Stimulated activated naive CD8-positive, alpha-beta T cell treated with anti-CD3 and anti-CD28 coated beads, Interleukin-15, Interleukin-2, amounts not matched to agents 100 ng/mL and 50 ng/mL, for 24 hours (primary cell): ENCODE measurements around the gene MED9.

Experiments used
- H3K27ac Mint-ChIP-seq: one replicate; pipeline ENCODE4 v1.8.0; 2021; ENCODE audit warnings: mild to moderate bottlenecking, mixed read lengths
- H3K27me3 Mint-ChIP-seq: one replicate; pipeline ENCODE4 v1.8.0; 2021; ENCODE audit warnings: mixed read lengths
- H3K36me3 Mint-ChIP-seq: one replicate; pipeline ENCODE4 v1.8.0; 2021; ENCODE audit warnings: low read depth, mixed read lengths
- H3K4me1 Mint-ChIP-seq: one replicate; pipeline ENCODE4 v1.8.0; 2021; ENCODE audit warnings: low read depth, mixed read lengths
- H3K4me3 Mint-ChIP-seq: one replicate; pipeline ENCODE4 v1.8.0; 2021; ENCODE audit warnings: mild to moderate bottlenecking, mixed read lengths
- H3K9me3 Mint-ChIP-seq: one replicate; pipeline ENCODE4 v1.8.0; 2021; ENCODE audit warnings: mixed read lengths

MED9 gene

GRCh38 chr17:17492085-17492484 lies 15.3 kb downstream of the MED9 start:
- no peak overlapping the region for H3K27ac Mint-ChIP-seq
- H3K36me3 Mint-ChIP-seq = peaks cover 43% of the 10 kb centered on the region
- H3K9me3 Mint-ChIP-seq = no peaks in the 10 kb centered on the region
- no peak overlapping the region for H3K4me3 Mint-ChIP-seq
- peaks cover 28% of the 10 kb centered on the region for H3K4me1 Mint-ChIP-seq
- peaks cover 13% of the 10 kb centered on the region for H3K27me3 Mint-ChIP-seq

DNA sequence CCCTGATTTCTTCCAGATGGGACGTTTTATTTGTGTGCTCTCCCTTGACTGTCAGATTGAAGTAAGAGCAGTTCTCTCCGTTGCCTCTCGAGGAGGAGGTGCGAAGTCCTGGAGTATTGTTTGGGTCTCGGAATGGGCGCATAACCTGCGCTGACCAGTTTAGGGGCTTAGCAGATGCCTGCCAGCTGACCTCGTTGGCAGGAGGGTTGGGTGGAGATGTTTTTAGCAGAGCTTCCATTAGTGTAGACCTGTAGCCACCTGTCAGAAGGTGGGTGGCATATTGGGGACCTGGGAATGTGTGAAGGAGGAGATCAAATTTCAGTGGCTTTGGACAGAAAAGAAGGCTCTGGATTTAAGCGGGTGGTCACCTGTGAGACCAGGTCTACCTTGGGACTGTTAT lies 15.8 kb downstream of the MED9 start:
- H3K9me3 Mint-ChIP-seq = no peaks in the 10 kb centered on the region
- H3K4me3 Mint-ChIP-seq = no peak overlapping the region
- H3K27me3 Mint-ChIP-seq = peaks cover 13% of the 10 kb centered on the region
- peaks cover 27% of the 10 kb centered on the region for H3K4me1 Mint-ChIP-seq
- no peak overlapping the region for H3K27ac Mint-ChIP-seq
- peaks cover 38% of the 10 kb centered on the region for H3K36me3 Mint-ChIP-seq

DNA sequence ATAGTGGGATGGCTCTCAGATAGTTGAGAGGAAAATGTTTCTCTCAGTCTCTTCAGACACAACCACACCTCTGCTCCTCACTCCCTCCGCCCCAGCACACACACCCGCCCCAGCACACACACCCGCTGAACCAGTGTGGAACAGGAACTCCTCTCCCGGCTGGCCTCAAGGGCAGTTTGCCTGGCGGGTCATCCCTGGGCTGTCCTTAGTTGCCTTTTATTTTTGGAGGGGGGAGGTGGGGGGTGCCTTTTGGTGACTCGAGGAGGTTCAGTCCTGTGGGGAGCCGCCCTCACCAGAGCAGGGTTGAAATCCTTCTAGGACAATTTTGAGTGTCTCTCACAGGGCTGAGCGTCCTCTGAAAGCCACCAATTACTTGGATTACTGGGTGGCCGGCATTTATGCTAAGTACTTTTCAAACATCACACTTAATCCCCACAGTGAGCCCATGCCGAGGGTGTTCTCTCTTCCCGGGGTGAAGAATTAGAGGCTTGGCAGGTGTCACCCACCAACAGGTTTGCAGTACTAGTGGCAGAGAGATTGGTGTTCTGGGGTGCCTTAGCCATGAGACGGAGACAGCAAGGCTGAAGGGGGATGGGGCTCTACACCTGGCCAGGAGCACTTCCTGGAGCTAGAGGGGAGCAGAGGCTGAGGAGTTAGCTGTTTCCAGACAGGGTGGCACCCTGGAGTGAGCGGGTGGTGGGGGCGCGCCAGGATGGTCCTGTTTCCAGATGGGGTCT lies 16.6 kb downstream of the MED9 start:
- Mint-ChIP-seq H3K4me1 (peaks cover 21% of the 10 kb centered on the region), H3K27ac (no peak overlapping the region), H3K36me3 (peaks cover 31% of the 10 kb centered on the region), H3K4me3 (no peak overlapping the region), H3K27me3 (peaks cover 13% of the 10 kb centered on the region), H3K9me3 (no peaks in the 10 kb centered on the region)

DNA sequence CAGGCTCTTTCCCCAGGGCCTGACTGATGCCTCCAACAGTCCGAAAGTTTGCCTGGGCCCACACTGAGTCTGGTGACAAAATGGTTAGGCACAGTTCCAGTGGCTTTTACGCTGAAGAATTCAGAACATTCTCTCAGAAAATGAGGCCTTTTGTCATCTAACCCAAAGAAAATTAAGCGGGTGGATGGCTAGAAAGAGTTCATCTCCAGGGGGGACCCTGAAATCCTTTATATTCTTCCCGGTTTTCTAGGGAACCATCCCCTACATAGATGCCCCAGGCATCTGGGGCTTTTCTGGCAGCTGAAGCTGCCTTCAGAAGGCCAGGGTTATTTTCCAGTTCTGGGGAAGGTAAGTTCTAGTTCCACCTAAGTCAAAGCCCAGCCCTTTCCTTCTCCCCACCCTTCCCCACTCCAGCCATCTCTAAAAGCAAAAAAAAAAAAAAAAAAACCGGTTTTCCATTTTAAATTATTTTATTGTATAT lies 17.2 kb downstream of the MED9 start:
- Mint-ChIP-seq H3K4me1 (peaks cover 17% of the 10 kb centered on the region), H3K36me3 (peaks cover 26% of the 10 kb centered on the region), H3K4me3 (no peak overlapping the region), H3K27ac (no peak overlapping the region), H3K9me3 (no peaks in the 10 kb centered on the region), H3K27me3 (peaks cover 13% of the 10 kb centered on the region)

DNA sequence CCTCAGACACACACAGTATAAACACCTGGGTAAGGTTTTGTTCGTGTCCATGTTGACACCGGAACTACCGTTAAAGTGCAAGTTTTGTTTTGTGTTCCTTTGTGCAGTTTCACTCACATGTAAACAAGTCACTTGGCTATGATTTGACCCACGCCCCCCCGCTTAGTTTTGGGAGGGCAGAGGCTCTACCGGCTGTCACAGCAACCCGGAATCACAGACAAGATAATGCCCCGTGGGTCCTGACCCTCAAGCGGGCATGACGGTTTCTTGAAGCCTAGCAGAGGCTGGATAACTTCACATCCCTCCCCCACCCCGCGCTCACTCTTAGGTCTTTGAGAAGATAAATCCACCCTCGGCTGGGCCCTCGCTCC lies 17.7 kb downstream of the MED9 start:
- H3K27me3 Mint-ChIP-seq = peaks cover 13% of the 10 kb centered on the region
- H3K9me3 Mint-ChIP-seq = no peaks in the 10 kb centered on the region
- peaks cover 23% of the 10 kb centered on the region for H3K36me3 Mint-ChIP-seq
- peaks cover 17% of the 10 kb centered on the region for H3K4me1 Mint-ChIP-seq
- H3K4me3 Mint-ChIP-seq = no peak overlapping the region
- no peak overlapping the region for H3K27ac Mint-ChIP-seq

- Mint-ChIP-seq H3K4me1 (peaks cover 17% of the 10 kb centered on the region), H3K36me3 (peaks cover 18% of the 10 kb centered on the region), H3K9me3 (no peaks in the 10 kb centered on the region), H3K4me3 (peak overlapping the region; percentile 74), H3K27ac (no peak overlapping the region), H3K27me3 (peaks cover 13% of the 10 kb centered on the region)
Observed at GRCh38 chr17:17494870-17495535, 18.2 kb downstream of the MED9 start.

DNA sequence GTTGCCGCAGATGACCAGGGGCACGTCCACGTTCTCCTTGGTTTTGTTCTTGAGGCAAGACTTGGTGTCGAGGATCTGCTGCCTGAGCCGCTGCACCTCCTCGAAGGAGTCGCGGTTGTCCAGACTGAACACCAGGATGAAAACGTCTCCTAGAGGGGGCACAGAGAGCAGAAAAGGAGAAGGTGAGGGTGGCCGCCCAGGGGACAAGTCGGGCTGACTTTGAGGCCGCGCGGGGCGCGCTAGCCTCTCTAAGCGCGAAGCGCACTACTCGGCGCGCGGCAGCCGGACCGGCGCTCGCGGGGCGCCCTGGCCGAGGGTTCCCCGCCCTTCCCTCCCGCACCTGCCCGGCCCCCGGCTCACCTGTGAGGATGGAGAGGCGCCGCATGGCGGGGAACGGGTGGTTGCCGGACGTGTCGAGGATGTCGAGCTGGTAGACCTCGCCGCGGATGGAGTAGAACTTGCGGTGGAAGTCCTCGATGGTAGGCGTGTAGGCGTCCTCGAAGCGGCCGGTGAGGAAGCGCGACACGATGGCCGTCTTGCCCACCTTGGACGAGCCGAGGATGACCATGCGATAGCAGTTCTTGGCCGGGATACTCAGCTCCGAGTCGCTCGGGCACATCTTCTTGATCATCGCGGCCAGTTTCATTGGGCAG lies 18.9 kb downstream of the MED9 start:
- Mint-ChIP-seq H3K9me3 (no peaks in the 10 kb centered on the region), H3K4me1 (peaks cover 17% of the 10 kb centered on the region), H3K27ac (no peak overlapping the region), H3K27me3 (peaks cover 17% of the 10 kb centered on the region), H3K36me3 (peaks cover 14% of the 10 kb centered on the region), H3K4me3 (peak overlapping the region; percentile 74)

GRCh38 chr17:17496189-17497064 lies 19.6 kb downstream of the MED9 start, which contains the start of gene RASD1:
Gene RASD1 (minus strand): TSS chr17:17496395. CDS start chr17:17496181, 214 bp downstream.
- H3K9me3 Mint-ChIP-seq = no peaks in the 10 kb centered on the region
- H3K27me3 Mint-ChIP-seq = peaks cover 17% of the 10 kb centered on the region
- no peak within 1 kb of the TSS for H3K27ac Mint-ChIP-seq
- peak within 1 kb of the TSS; percentile 74 for H3K4me3 Mint-ChIP-seq
- peaks cover 17% of the 10 kb centered on the region for H3K4me1 Mint-ChIP-seq
- H3K36me3 Mint-ChIP-seq = peaks cover 14% of the 10 kb centered on the region

DNA sequence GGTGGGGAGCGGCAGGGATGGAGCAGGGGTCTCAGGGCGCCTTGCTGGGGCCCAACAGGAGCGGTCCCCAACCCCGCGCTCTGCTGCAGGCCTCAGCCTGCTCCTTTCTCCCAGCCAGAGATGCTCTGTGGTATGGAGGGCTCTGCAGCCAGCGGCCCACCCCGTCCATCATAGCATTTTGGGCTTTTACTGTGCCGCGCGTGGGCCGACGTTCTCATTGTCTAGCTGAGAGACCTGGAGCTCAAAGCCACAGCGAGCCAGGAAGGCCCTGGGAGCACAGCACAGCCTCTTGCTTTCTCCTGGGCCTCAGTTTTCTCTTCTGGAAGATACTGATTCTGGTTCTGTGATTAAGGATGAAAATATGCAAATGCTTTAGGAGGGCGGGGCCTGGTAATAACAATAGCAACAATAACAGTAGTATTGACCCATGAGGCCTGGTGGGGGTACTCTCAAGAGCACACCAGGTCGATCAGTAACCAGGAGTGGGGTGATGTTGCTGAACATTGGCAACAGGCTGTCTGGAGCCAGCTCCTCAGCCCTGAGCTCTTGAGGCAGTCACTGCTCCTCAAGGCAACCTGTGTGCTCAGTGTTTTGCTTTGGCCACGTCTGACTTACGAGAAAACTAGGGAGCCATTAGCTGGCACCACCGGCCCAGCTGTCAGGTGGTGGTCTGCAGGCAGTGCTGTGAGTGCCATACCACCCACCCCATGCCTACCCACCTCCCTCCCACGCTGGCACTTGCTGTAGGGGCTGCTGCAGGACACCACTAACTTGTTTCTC lies 20.5 kb downstream of the MED9 start:
- Mint-ChIP-seq H3K36me3 (peaks cover 5% of the 10 kb centered on the region), H3K27ac (no peak overlapping the region), H3K9me3 (no peaks in the 10 kb centered on the region), H3K4me1 (peaks cover 17% of the 10 kb centered on the region), H3K27me3 (peaks cover 17% of the 10 kb centered on the region), H3K4me3 (peak overlapping the region; percentile 47)

- Mint-ChIP-seq H3K4me1 (peaks cover 17% of the 10 kb centered on the region), H3K36me3 (no peaks in the 10 kb centered on the region), H3K9me3 (no peaks in the 10 kb centered on the region), H3K27me3 (peaks cover 17% of the 10 kb centered on the region), H3K4me3 (no peak overlapping the region), H3K27ac (no peak overlapping the region)
Observed at GRCh38 chr17:17497845-17498520, 21.2 kb downstream of the MED9 start.

- no peaks in the 10 kb centered on the region for H3K9me3 Mint-ChIP-seq
- no peaks in the 10 kb centered on the region for H3K36me3 Mint-ChIP-seq
- no peak overlapping the region for H3K4me3 Mint-ChIP-seq
- no peak overlapping the region for H3K27ac Mint-ChIP-seq
- H3K4me1 Mint-ChIP-seq = peaks cover 17% of the 10 kb centered on the region
- peaks cover 17% of the 10 kb centered on the region for H3K27me3 Mint-ChIP-seq
Observed at GRCh38 chr17:17498606-17499301, 22.0 kb downstream of the MED9 start.

DNA sequence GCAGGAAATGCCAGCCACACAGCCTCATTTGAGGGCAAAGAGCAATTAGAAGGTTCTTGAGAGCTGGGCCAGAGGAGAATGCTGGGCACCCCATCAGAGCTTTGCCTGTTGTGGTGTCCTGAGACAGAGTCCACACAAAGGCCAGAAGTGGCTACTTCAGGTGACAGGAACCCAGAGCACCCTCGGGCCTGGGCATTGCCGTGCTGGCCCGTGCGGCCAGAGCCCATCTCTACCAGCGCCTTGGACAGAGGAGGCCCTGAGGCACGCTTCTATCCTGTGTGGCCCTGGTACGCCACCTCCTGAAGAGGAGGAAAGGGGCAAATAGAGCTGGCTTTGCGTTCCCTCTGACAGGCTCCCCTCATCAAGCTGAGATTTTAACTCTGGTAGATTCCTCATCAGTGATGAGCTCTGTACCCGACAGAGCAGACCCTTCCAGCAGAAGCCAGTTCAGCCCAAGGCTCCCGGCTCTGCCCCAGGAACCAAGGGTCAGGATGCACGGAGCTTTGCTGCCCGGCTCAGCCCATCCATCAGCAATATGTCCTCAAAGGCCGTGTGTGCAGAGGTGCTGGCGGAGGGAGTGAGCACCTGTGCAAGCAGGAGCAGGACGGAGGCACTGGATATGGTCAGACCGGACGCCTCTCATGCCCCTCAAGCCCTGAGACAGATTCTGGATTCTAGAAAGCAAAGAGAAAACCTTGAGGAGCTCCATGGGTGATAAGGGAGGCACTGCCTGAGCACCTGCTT lies 22.8 kb downstream of the MED9 start:
- H3K4me3 Mint-ChIP-seq = no peak overlapping the region
- no peak overlapping the region for H3K27ac Mint-ChIP-seq
- no peaks in the 10 kb centered on the region for H3K36me3 Mint-ChIP-seq
- H3K9me3 Mint-ChIP-seq = no peaks in the 10 kb centered on the region
- H3K27me3 Mint-ChIP-seq = peaks cover 15% of the 10 kb centered on the region
- H3K4me1 Mint-ChIP-seq = peaks cover 16% of the 10 kb centered on the region
